H1 (cell line): ENCODE measurements around the gene NUP43. TPM values are rescaled to one million over a fixed set of nuclear protein-coding genes. Genes with fewer than 3 reads are reported as not detected.

Experiments
- CTCF ChIA-PET: fragments of 300-600 bp; sonication (Branson Sonifier 250); formaldehyde crosslinking; loops from one replicate; lab custom pipeline; 2021; ENCODE audit not compliant: partially characterized antibody; lab: Charles Lee
- POLR2A ChIA-PET: fragments of 300-600 bp; sonication (Branson Sonifier 250); formaldehyde crosslinking; loops from one replicate; lab custom pipeline; 2021; ENCODE audit warnings: inconsistent platforms; ENCODE audit not compliant: partially characterized antibody; lab: Charles Lee
- DNase-seq, 2 experiments: peaks; one replicate each; pipeline versions ENCODE4 v3.0.0 to v3.0.0-alpha.2; 2010 to 2022; ENCODE audit warnings: low spot score in 2 of 2, low read depth in 1 of 2, mixed read lengths in 1 of 2
- FAIRE-seq: peaks from 2 replicates; lab custom pipeline; 2011; peaks lifted over from hg19 to GRCh38; lab: Jason Lieb, UNC
- H2AFZ ChIP-seq: 2 replicates; pipeline ENCODE4 v1.8.1; 2012; ENCODE audit warnings: low read length, inconsistent platforms
- H2AK5ac ChIP-seq: 2 replicates; pipeline ENCODE4 v1.6.1; 2013; ENCODE audit warnings: low read depth, low read length
- H2BK120ac ChIP-seq: replicated peaks from 2 replicates; pipeline ENCODE3; 2013; ENCODE audit warnings: low read depth, low read length, inconsistent platforms
- H2BK12ac ChIP-seq: 2 replicates; pipeline ENCODE4 v1.6.1; 2013; ENCODE audit warnings: low read depth, low read length
- H2BK15ac ChIP-seq: 2 replicates; pipeline ENCODE4 v1.6.1; 2013; ENCODE audit warnings: low read length
- H2BK20ac ChIP-seq: 2 replicates; pipeline ENCODE4 v1.6.1; 2013; ENCODE audit warnings: low read length
- H2BK5ac ChIP-seq: 2 replicates; pipeline ENCODE4 v1.6.1; 2013; ENCODE audit warnings: low read depth, low read length
- H3K14ac ChIP-seq: 2 replicates; pipeline ENCODE4 v1.6.1; 2013; ENCODE audit warnings: inconsistent platforms; ENCODE audit not compliant: insufficient read length
- H3K18ac ChIP-seq: 2 replicates; pipeline ENCODE4 v1.6.1; 2013; ENCODE audit warnings: low read length; ENCODE audit errors: extremely low read depth
- H3K23ac ChIP-seq: 2 replicates; pipeline ENCODE4 v1.6.1; 2013; ENCODE audit warnings: inconsistent platforms; ENCODE audit not compliant: insufficient read length
- H3K23me2 ChIP-seq: 2 replicates; pipeline ENCODE4 v1.6.1; 2013; ENCODE audit warnings: low read depth, low read length
- H3K27ac ChIP-seq: 2 replicates; pipeline ENCODE4 v1.6.1; 2011; ENCODE audit warnings: low read depth, low read length, inconsistent platforms
- H3K27me3 ChIP-seq, 4 experiments: replicated peaks in 1 of 4; 1 replicate in 1 of 4; 2 replicates in 3 of 4; pipeline versions ENCODE4 v1.6.1 to v1.8.1; 2011 to 2013; ENCODE audit warnings: low read length in 3 of 4, mild to moderate bottlenecking in 3 of 4, inconsistent platforms in 2 of 4, mixed read lengths in 2 of 4, moderate library complexity in 1 of 4; ENCODE audit not compliant: control insufficient read depth in 3 of 4, insufficient read depth in 3 of 4; ENCODE audit errors: extremely low read depth in 1 of 4
- H3K36me3 ChIP-seq, 4 experiments: 2 replicates each; pipeline versions ENCODE4 v1.6.1 to v1.8.1; 2011 to 2013; ENCODE audit warnings: mild to moderate bottlenecking in 4 of 4, low read length in 3 of 4, moderate library complexity in 2 of 4, control low read depth in 1 of 4, inconsistent platforms in 1 of 4; ENCODE audit not compliant: insufficient read depth in 4 of 4, control insufficient read depth in 2 of 4
- H3K4ac ChIP-seq: replicated peaks from 2 replicates; pipeline ENCODE3; 2013; ENCODE audit warnings: low read length, low read depth, mixed read lengths, inconsistent platforms; ENCODE audit not compliant: insufficient read length
- H3K4me1 ChIP-seq, 4 experiments: replicated peaks in 1 of 4; 1 replicate in 1 of 4; 2 replicates in 3 of 4; pipeline versions ENCODE4 v1.6.1 to v1.8.1; 2011 to 2013; ENCODE audit warnings: low read length in 3 of 4, inconsistent platforms in 2 of 4, mixed read lengths in 1 of 4; ENCODE audit not compliant: insufficient read depth in 4 of 4, control insufficient read depth in 3 of 4
- H3K4me2 ChIP-seq, 2 experiments: 2 replicates each; pipeline versions ENCODE4 v1.6.1 to v1.8.1; 2011 to 2013; ENCODE audit warnings: low read depth in 2 of 2, low read length in 2 of 2, control low read depth in 1 of 2, inconsistent platforms in 1 of 2, mild to moderate bottlenecking in 1 of 2; ENCODE audit not compliant: insufficient read depth in 1 of 2
- H3K4me3 ChIP-seq, 4 experiments: fragments of 200-600, 300-600 bp in 1 of 4; sonication (generic), shearing (Covaris generic), sonication (Bioruptor Twin) in 1 of 4; 2 replicates each; pipeline versions ENCODE4 v1.5.1 to v1.8.1; 2011 to 2016; ENCODE audit warnings: low read length in 4 of 4, low read depth in 3 of 4, control low read depth in 2 of 4, inconsistent platforms in 2 of 4, mild to moderate bottlenecking in 2 of 4, mixed read lengths in 1 of 4, moderate library complexity in 1 of 4; ENCODE audit not compliant: insufficient read depth in 2 of 4; ENCODE audit errors: extremely low read depth in 1 of 4
- H3K56ac ChIP-seq: replicated peaks from 2 replicates; pipeline ENCODE3; 2013; ENCODE audit warnings: low read depth, mild to moderate bottlenecking, mixed read lengths, low read length, inconsistent platforms; ENCODE audit not compliant: insufficient read length
- H3K79me1 ChIP-seq: 2 replicates; pipeline ENCODE4 v1.6.1; 2013; ENCODE audit warnings: low read depth, low read length, control low read depth
- H3K79me2 ChIP-seq, 2 experiments: 2 replicates each; pipeline versions ENCODE4 v1.6.1 to v1.8.1; 2012 to 2013; ENCODE audit warnings: low read length in 2 of 2, mild to moderate bottlenecking in 2 of 2, inconsistent platforms in 1 of 2; ENCODE audit not compliant: insufficient read depth in 2 of 2, control insufficient read depth in 1 of 2
- H3K9ac ChIP-seq, 4 experiments: replicated peaks in 1 of 4; 1 replicate in 1 of 4; 2 replicates in 3 of 4; pipeline versions ENCODE4 v1.6.1 to v1.8.1; 2011 to 2013; ENCODE audit warnings: low read depth in 3 of 4, low read length in 3 of 4, control low read depth in 2 of 4, mild to moderate bottlenecking in 2 of 4, moderate library complexity in 2 of 4, inconsistent platforms in 1 of 4; ENCODE audit errors: extremely low read depth in 1 of 4
- H3K9me3 ChIP-seq, 2 experiments: 2 replicates each; pipeline versions ENCODE4 v1.6.1 to v1.8.1; 2012 to 2013; ENCODE audit warnings: mild to moderate bottlenecking in 2 of 2, moderate library complexity in 2 of 2, control low read depth in 1 of 2, inconsistent platforms in 1 of 2, low read depth in 1 of 2, low read length in 1 of 2, mixed read lengths in 1 of 2; ENCODE audit not compliant: insufficient read depth in 2 of 2
- H4K20me1 ChIP-seq, 2 experiments: replicated peaks in 1 of 2; 2 replicates each; pipeline versions ENCODE3 to v1.8.1; 2011 to 2013; ENCODE audit warnings: inconsistent platforms in 2 of 2, low read length in 2 of 2, mild to moderate bottlenecking in 1 of 2; ENCODE audit not compliant: insufficient read depth in 2 of 2, control insufficient read depth in 1 of 2
- H4K5ac ChIP-seq: 2 replicates; pipeline ENCODE4 v1.6.1; 2013; ENCODE audit warnings: low read length, low read depth, mixed read lengths, inconsistent platforms; ENCODE audit not compliant: insufficient read length
- H4K8ac ChIP-seq: 2 replicates; pipeline ENCODE4 v1.8.0; 2013; ENCODE audit warnings: mild to moderate bottlenecking, moderate library complexity, low read length, inconsistent platforms; ENCODE audit not compliant: insufficient read depth; ENCODE audit errors: extremely low read depth
- H4K91ac ChIP-seq: replicated peaks from 2 replicates; pipeline ENCODE3; 2013; ENCODE audit warnings: low read length, mixed read lengths, inconsistent platforms; ENCODE audit not compliant: insufficient read length
- BRCA1 ChIP-seq: IDR thresholded peaks from 2 replicates; pipeline ENCODE4 v1.6.1; 2012; ENCODE audit warnings: low read depth, low read length, improper control_type of control experiment
- CBX8 ChIP-seq: fragments of 300-800, 300-1000 bp; sonication (generic); IDR thresholded peaks from 2 replicates; pipeline ENCODE4 v1.7.1; 2016; ENCODE audit warnings: low read depth, low read length, borderline replicate concordance
- EGR1 ChIP-seq: IDR thresholded peaks from 2 replicates; pipeline ENCODE4 v1.6.1; 2011; ENCODE audit warnings: low read depth, low read length, borderline replicate concordance
- EP300 ChIP-seq, 2 experiments: IDR thresholded peaks; 1 replicate in 1 of 2; 2 replicates in 1 of 2; pipeline ENCODE4 v1.6.1; 2011 to 2012; ENCODE audit warnings: low read depth in 2 of 2, low read length in 2 of 2, mild to moderate bottlenecking in 2 of 2, borderline replicate concordance in 1 of 2, inconsistent platforms in 1 of 2, moderate library complexity in 1 of 2
- MAFK ChIP-seq: IDR thresholded peaks from 2 replicates; pipeline ENCODE4 v1.6.1; 2012; ENCODE audit warnings: low read depth, mild to moderate bottlenecking, improper control_type of control experiment, low read length
- POLR2A ChIP-seq, 2 experiments: IDR thresholded peaks; 1 replicate in 1 of 2; 2 replicates in 1 of 2; pipeline ENCODE4 v1.6.1; 2011; ENCODE audit warnings: low read depth in 2 of 2, low read length in 2 of 2, mild to moderate bottlenecking in 2 of 2; ENCODE audit errors: control extremely low read depth in 1 of 2
- RAD21 ChIP-seq, 2 experiments: IDR thresholded peaks in 1 of 2; conservative IDR thresholded peaks in 1 of 2; 2 replicates each; pipeline ENCODE4 v1.6.1; 2011; ENCODE audit warnings: low read depth in 2 of 2, low read length in 2 of 2, improper control_type of control experiment in 1 of 2, inconsistent platforms in 1 of 2, mild to moderate bottlenecking in 1 of 2, moderate library complexity in 1 of 2
- SP2 ChIP-seq: IDR thresholded peaks from 2 replicates; pipeline ENCODE4 v1.6.1; 2012; ENCODE audit warnings: mild to moderate bottlenecking, low read length, inconsistent platforms
- SUZ12 ChIP-seq: fragments of 200-600 bp; sonication (generic); IDR thresholded peaks from 2 replicates; pipeline ENCODE4 v1.6.1; 2012; ENCODE audit warnings: mild to moderate bottlenecking, inconsistent platforms, low read length, moderate library complexity, mixed read lengths
- USF2 ChIP-seq: IDR thresholded peaks from 2 replicates; pipeline ENCODE4 v1.6.1; 2011; ENCODE audit warnings: low read length, improper control_type of control experiment
- WGBS, 2 experiments: shearing (Covaris generic) in 1 of 2; methylation state at CpG; one replicate each; pipeline versions ENCODE4 v1.1.6 to v1.1.7; 2013 to 2015; ENCODE audit warnings: low lambda C conversion rate in 2 of 2, mixed read lengths in 2 of 2, inconsistent platforms in 1 of 2, low coverage in 1 of 2, missing lambda C conversion rate in 1 of 2; ENCODE audit not compliant: insufficient replicate concordance in 2 of 2, insufficient coverage in 1 of 2, insufficient read length in 1 of 2; ENCODE audit errors: extremely low coverage in 1 of 2, missing lambda C conversion rate in 1 of 2; 5-methylcytosine and 5-hydroxymethylcytosine counted together
- polyA plus RNA-seq, 7 experiments: library from polyadenylated mRNA; depleted of rRNA in 3 of 7; stranded (reverse) in 5 of 7; unstranded in 2 of 7; fragments of >200 nt in 5 of 7; fragments of 200-250 nt in 2 of 7; gene quantifications; 1 replicate in 5 of 7; 2 replicates in 1 of 7; 4 replicates in 1 of 7; pipeline versions ENCODE4 v1.2.1 to v1.2.3, GENCODE V29; 2011 to 2013; ENCODE audit warnings: missing spikeins in 2 of 7, mixed read lengths in 2 of 7
- total RNA-seq: library from RNA; stranded (reverse); fragmentation: NEBNext Ultra II Directional; extraction: Animal tissue kit (Norgen Biotek cat#: 25700); gene quantifications from 2 replicates; pipeline ENCODE4 v1.2.1, GENCODE V29; 2021

NUP43 gene
- total and polyA plus RNA-seq, 2 of the 8 experiments (the other 6 are each of a cell fraction or from before 2014, with no cell fraction given), result 25.2 to 83.4 TPM

GRCh38 chr6:149733089-149733720, 13.1 kb downstream of the NUP43 start:
- H3K4me3 ChIP-seq, result no peak overlapping the region
- H3K27me3 ChIP-seq, result no peaks in the 10 kb centered on the region
- no peak overlapping the region for H2AK5ac ChIP-seq
- H4K91ac ChIP-seq, result no peak overlapping the region
- TF ChIP-seq BRCA1 (no peak), CBX8 (no peak), POLR2A (IDR thresholded peaks at IDR 0.05; ENCODE audit: control extremely low read depth in 1 of 2, low read depth in 2 of 2, low read length in 2 of 2) (no peak), SUZ12 (no peak), EP300 (IDR thresholded peaks at IDR 0.05; ENCODE audit: borderline replicate concordance in 1 of 2, low read depth in 2 of 2, low read length in 2 of 2) (no peak), MAFK (no peak), USF2 (no peak), SP2 (no peak), EGR1 (no peak), RAD21 (IDR thresholded peaks at IDR 0.05 in 1 of 2, conservative IDR thresholded peaks at IDR 0.05 in 1 of 2; ENCODE audit: low read depth in 2 of 2, low read length in 2 of 2) (no peak)
- no peak overlapping the region for H3K27ac ChIP-seq
- no peak overlapping the region for H2BK15ac ChIP-seq
- ChIA-PET CTCF (interaction anchor here (0.8 to 1.1 kb wide), 2 partner anchors 9 to 94 kb away, joined by 4 to 5 read pairs; no protein-coding TSS in a partner anchor), POLR2A (interaction anchor here (0.8 kb wide), 1 partner anchor 42 kb away, joined by 3 read pairs; no protein-coding TSS in a partner anchor)
- H2BK5ac ChIP-seq, result no peak overlapping the region
- no peak overlapping the region for H3K4me2 ChIP-seq
- H3K79me1 ChIP-seq, result no peaks in the 10 kb centered on the region
- no peak overlapping the region for H3K9ac ChIP-seq
- H4K5ac ChIP-seq, result no peak overlapping the region
- no peak overlapping the region for H3K14ac ChIP-seq
- no peaks in the 10 kb centered on the region for H3K4me1 ChIP-seq
- H3K4ac ChIP-seq, result no peak overlapping the region
- H2BK120ac ChIP-seq, result no peak overlapping the region
- no peak for DNase-seq
- H3K18ac ChIP-seq, result no peak overlapping the region
- H2BK12ac ChIP-seq, result no peak overlapping the region
- no peak overlapping the region for H4K8ac ChIP-seq
- H3K23ac ChIP-seq, result no peak overlapping the region
- H2BK20ac ChIP-seq, result no peak overlapping the region
- no peak overlapping the region for H2AFZ ChIP-seq
- H3K9me3 ChIP-seq, result no peaks in the 10 kb centered on the region
- H4K20me1 ChIP-seq, result peaks cover 0 to 1% of the 10 kb centered on the region in 2 experiments
- no peak overlapping the region for H3K56ac ChIP-seq
- H3K36me3 ChIP-seq, result peaks cover 20 to 77% (median 51%) of the 10 kb centered on the region in 4 experiments
- no peaks in the 10 kb centered on the region for H3K23me2 ChIP-seq
- no peaks in the 10 kb centered on the region for H3K79me2 ChIP-seq
- FAIRE-seq, result no peak
- 95% methylated on average over 2 of the region's 2 CpGs; no CpG with 5 or more reads in 1 of the 2 experiments for WGBS, 2 experiments
